IPS-18a (cell line): ENCODE measurements around the gene CACNB1.

Experiments
- H3K27ac ChIP-seq: one replicate; pipeline ENCODE4 v1.5.1; 2013; ENCODE audit warnings: low read length
- H3K27me3 ChIP-seq: one replicate; pipeline ENCODE4 v1.6.1; 2013; ENCODE audit warnings: mild to moderate bottlenecking, low read length; ENCODE audit not compliant: control insufficient read depth, insufficient read depth
- H3K36me3 ChIP-seq: one replicate; pipeline ENCODE4 v1.6.1; 2013; ENCODE audit warnings: low read depth, low read length; ENCODE audit not compliant: control insufficient read depth
- H3K4me1 ChIP-seq: one replicate; pipeline ENCODE4 v1.6.1; 2013; ENCODE audit warnings: low read depth, low read length; ENCODE audit not compliant: control insufficient read depth
- H3K4me3 ChIP-seq: one replicate; pipeline ENCODE4 v1.5.1; 2013; ENCODE audit warnings: low read length
- H3K9ac ChIP-seq: one replicate; pipeline ENCODE4 v1.6.1; 2013; ENCODE audit warnings: mild to moderate bottlenecking, low read length, moderate library complexity
- H3K9me3 ChIP-seq: one replicate; pipeline ENCODE4 v1.6.1; 2013; ENCODE audit warnings: low read depth, low read length; ENCODE audit not compliant: control insufficient read depth

Gene CACNB1

GRCh38 chr17:39196241-39196807 lies 1.1 kb downstream of the CACNB1 start:
- Histone ChIP-seq H3K27ac (no peak overlapping the region), H3K36me3 (peaks cover 35% of the 10 kb centered on the region), H3K4me3 (peak overlapping the region; percentile 81), H3K9me3 (no peaks in the 10 kb centered on the region), H3K9ac (peak overlapping the region; percentile 5), H3K4me1 (peaks cover 28% of the 10 kb centered on the region), H3K27me3 (no peaks in the 10 kb centered on the region)

- Histone ChIP-seq H3K9me3 (no peaks in the 10 kb centered on the region), H3K4me3 (peak overlapping the region; percentile 81), H3K27me3 (no peaks in the 10 kb centered on the region), H3K9ac (no peak overlapping the region), H3K27ac (no peak overlapping the region), H3K36me3 (peaks cover 31% of the 10 kb centered on the region), H3K4me1 (peaks cover 24% of the 10 kb centered on the region)
Measured at GRCh38 chr17:39195568-39196160, 1.8 kb downstream of the CACNB1 start.

GRCh38 chr17:39194985-39195524 lies 2.4 kb downstream of the CACNB1 start:
- H3K36me3 ChIP-seq = peaks cover 31% of the 10 kb centered on the region
- H3K9ac ChIP-seq = no peak overlapping the region
- H3K4me1 ChIP-seq = peaks cover 24% of the 10 kb centered on the region
- no peak overlapping the region for H3K27ac ChIP-seq
- no peaks in the 10 kb centered on the region for H3K9me3 ChIP-seq
- H3K4me3 ChIP-seq = peak overlapping the region; percentile 81
- H3K27me3 ChIP-seq = no peaks in the 10 kb centered on the region

GRCh38 chr17:39194089-39194984 lies 3.1 kb downstream of the CACNB1 start:
- Histone ChIP-seq H3K36me3 (peaks cover 31% of the 10 kb centered on the region), H3K27me3 (no peaks in the 10 kb centered on the region), H3K9ac (no peak overlapping the region), H3K4me1 (peaks cover 24% of the 10 kb centered on the region), H3K9me3 (no peaks in the 10 kb centered on the region), H3K27ac (no peak overlapping the region), H3K4me3 (peak overlapping the region; percentile 81)

GRCh38 chr17:39193346-39193745 lies 4.1 kb downstream of the CACNB1 start:
- H3K27me3 ChIP-seq = no peaks in the 10 kb centered on the region
- no peak overlapping the region for H3K9ac ChIP-seq
- peaks cover 24% of the 10 kb centered on the region for H3K4me1 ChIP-seq
- no peaks in the 10 kb centered on the region for H3K9me3 ChIP-seq
- H3K4me3 ChIP-seq = no peak overlapping the region
- H3K27ac ChIP-seq = no peak overlapping the region
- H3K36me3 ChIP-seq = peaks cover 34% of the 10 kb centered on the region

- Histone ChIP-seq H3K9ac (no peak overlapping the region), H3K4me3 (no peak overlapping the region), H3K9me3 (no peaks in the 10 kb centered on the region), H3K27ac (no peak overlapping the region), H3K36me3 (peaks cover 38% of the 10 kb centered on the region), H3K4me1 (peaks cover 21% of the 10 kb centered on the region), H3K27me3 (no peaks in the 10 kb centered on the region)
Measured at GRCh38 chr17:39192901-39193300, 4.6 kb downstream of the CACNB1 start.

GRCh38 chr17:39191750-39192510 lies 5.5 kb downstream of the CACNB1 start:
- Histone ChIP-seq H3K4me1 (peaks cover 20% of the 10 kb centered on the region), H3K36me3 (peaks cover 46% of the 10 kb centered on the region), H3K9ac (no peak overlapping the region), H3K27ac (no peak overlapping the region), H3K4me3 (no peak overlapping the region), H3K27me3 (no peaks in the 10 kb centered on the region), H3K9me3 (no peaks in the 10 kb centered on the region)

- Histone ChIP-seq H3K4me1 (no peaks in the 10 kb centered on the region), H3K4me3 (no peak overlapping the region), H3K9me3 (no peaks in the 10 kb centered on the region), H3K27ac (no peak overlapping the region), H3K36me3 (peaks cover 57% of the 10 kb centered on the region), H3K9ac (no peak overlapping the region), H3K27me3 (no peaks in the 10 kb centered on the region)
Measured at GRCh38 chr17:39187152-39187830, 10.2 kb downstream of the CACNB1 start.

- Histone ChIP-seq H3K27me3 (no peaks in the 10 kb centered on the region), H3K4me3 (no peak overlapping the region), H3K36me3 (peaks cover 50% of the 10 kb centered on the region), H3K9me3 (no peaks in the 10 kb centered on the region), H3K27ac (no peak overlapping the region), H3K4me1 (no peaks in the 10 kb centered on the region), H3K9ac (no peak overlapping the region)
Measured at GRCh38 chr17:39186481-39187002, 10.9 kb downstream of the CACNB1 start.

GRCh38 chr17:39183720-39184119 lies 13.7 kb downstream of the CACNB1 start:
- Histone ChIP-seq H3K9me3 (no peaks in the 10 kb centered on the region), H3K27me3 (no peaks in the 10 kb centered on the region), H3K9ac (no peak overlapping the region), H3K36me3 (peaks cover 44% of the 10 kb centered on the region), H3K4me3 (no peak overlapping the region), H3K4me1 (no peaks in the 10 kb centered on the region), H3K27ac (no peak overlapping the region)
